SK-N-SH treated with all-trans-retinoic acid at 6 μM for 48 hours (cell line): ENCODE measurements around the gene TTC38.

Source experiments
- ATAC-seq: fragments of 200-7000 bp; cut with Tn5 transposase; 3 replicates; pipeline ENCODE4 v1.9.1; 2020; ENCODE audit warnings: mild to moderate bottlenecking, moderate library complexity
- ARNTL ChIP-seq: fragments of 450-650 bp; formaldehyde crosslinking; IDR thresholded peaks from 2 replicates; pipeline ENCODE4 v1.5.0; 2020; ENCODE audit warnings: low read depth, mild to moderate bottlenecking, moderate library complexity, borderline replicate concordance
- BACH2 ChIP-seq: fragments of 250-450 bp; sonication (Bioruptor Pico); IDR thresholded peaks from 2 replicates; pipeline ENCODE4 v1.9.0; 2021; ENCODE audit warnings: mild to moderate bottlenecking, borderline replicate concordance
- CSDC2 ChIP-seq: fragments of 250-450 bp; sonication (Bioruptor Pico); IDR thresholded peaks from 2 replicates; pipeline ENCODE4 v1.5.0; 2020; ENCODE audit warnings: mild to moderate bottlenecking, moderate library complexity
- ESRRG ChIP-seq: fragments of 250-450 bp; sonication (Bioruptor Pico); IDR thresholded peaks from 2 replicates; pipeline ENCODE4 v1.6.1; 2021; ENCODE audit warnings: mild to moderate bottlenecking
- GLIS3 ChIP-seq: fragments of 250-450 bp; sonication (Bioruptor Pico); IDR thresholded peaks from 2 replicates; pipeline ENCODE4 v1.5.0; 2020; ENCODE audit warnings: mild to moderate bottlenecking, moderate library complexity
- ISL1 ChIP-seq: fragments of 250-450 bp; sonication (Bioruptor Pico); IDR thresholded peaks from 2 replicates; pipeline ENCODE4 v2.1.2; 2022; ENCODE audit warnings: mild to moderate bottlenecking, moderate library complexity
- OSR1 ChIP-seq: fragments of 250-450 bp; sonication (Bioruptor Pico); IDR thresholded peaks from 2 replicates; pipeline ENCODE4 v1.8.0; 2022; ENCODE audit warnings: moderate library complexity, mild to moderate bottlenecking, inconsistent platforms
- PPARA ChIP-seq: fragments of 250-450 bp; sonication (Bioruptor Pico); IDR thresholded peaks from 2 replicates; pipeline ENCODE4 v1.5.0; 2020; ENCODE audit warnings: mild to moderate bottlenecking, borderline replicate concordance
- RARB ChIP-seq: fragments of 250-450 bp; sonication (Bioruptor Pico); IDR thresholded peaks from 2 replicates; pipeline ENCODE4 v1.8.0; 2021; ENCODE audit warnings: mild to moderate bottlenecking, moderate library complexity
- SNAI2 ChIP-seq: fragments of 250-450 bp; sonication (Bioruptor Pico); IDR thresholded peaks from 2 replicates; pipeline ENCODE4 v1.5.0; 2020; ENCODE audit warnings: mild to moderate bottlenecking, moderate library complexity
- TCF4 ChIP-seq: fragments of 250-450 bp; sonication (Bioruptor Pico); IDR thresholded peaks from 2 replicates; pipeline ENCODE4 v1.8.0; 2021; ENCODE audit warnings: mild to moderate bottlenecking, moderate library complexity, borderline replicate concordance
- TOX ChIP-seq: fragments of 250-450 bp; sonication (Bioruptor Pico); IDR thresholded peaks from 2 replicates; pipeline ENCODE4 v1.8.0; 2021; ENCODE audit warnings: mild to moderate bottlenecking, moderate library complexity, borderline replicate concordance
- ZC3H10 ChIP-seq: fragments of 250-450 bp; sonication (Bioruptor Pico); IDR thresholded peaks from 2 replicates; pipeline ENCODE4 v1.5.1; 2021; ENCODE audit warnings: mild to moderate bottlenecking, moderate library complexity
- ZFP3 ChIP-seq: fragments of 250-450 bp; sonication (Bioruptor Pico); IDR thresholded peaks from 2 replicates; pipeline ENCODE4 v1.5.0; 2020; ENCODE audit warnings: mild to moderate bottlenecking, moderate library complexity
- ZFP30 ChIP-seq: fragments of 450-650 bp; formaldehyde crosslinking; IDR thresholded peaks from 2 replicates; pipeline ENCODE4 v1.5.0; 2022; ENCODE audit warnings: mild to moderate bottlenecking, moderate library complexity
- ZNF565 ChIP-seq: fragments of 450-650 bp; formaldehyde crosslinking; conservative IDR thresholded peaks from 2 replicates; pipeline ENCODE4 v1.5.0; 2020; ENCODE audit warnings: low read depth, mild to moderate bottlenecking, moderate library complexity
- ZNF8 ChIP-seq: fragments of 450-650 bp; formaldehyde crosslinking; IDR thresholded peaks from 2 replicates; pipeline ENCODE4 v1.5.0; 2020; ENCODE audit warnings: mild to moderate bottlenecking, moderate library complexity
- TF ChIP-seq, protein P1 (sequence below): fragments of 250-450 bp; sonication (Bioruptor Pico); IDR thresholded peaks from 2 replicates; pipeline ENCODE4 v1.8.0; 2021; ENCODE audit warnings: low read depth, mild to moderate bottlenecking, moderate library complexity, borderline replicate concordance
- TF ChIP-seq, protein P2 (sequence below): fragments of 250-450 bp; sonication (Bioruptor Pico); IDR thresholded peaks from 2 replicates; pipeline ENCODE4 v1.5.1; 2021; ENCODE audit warnings: mild to moderate bottlenecking, moderate library complexity
- TF ChIP-seq, protein P3 (sequence below): fragments of 250-450 bp; sonication (Bioruptor Pico); IDR thresholded peaks from 2 replicates; pipeline ENCODE4 v1.5.1; 2020; ENCODE audit warnings: low read depth, mild to moderate bottlenecking, moderate library complexity
- TF ChIP-seq, protein P4 (sequence below): fragments of 250-450 bp; sonication (Bioruptor Pico); IDR thresholded peaks from 2 replicates; pipeline ENCODE4 v1.5.0; 2020; ENCODE audit warnings: mild to moderate bottlenecking, moderate library complexity

TTC38 gene

DNA sequence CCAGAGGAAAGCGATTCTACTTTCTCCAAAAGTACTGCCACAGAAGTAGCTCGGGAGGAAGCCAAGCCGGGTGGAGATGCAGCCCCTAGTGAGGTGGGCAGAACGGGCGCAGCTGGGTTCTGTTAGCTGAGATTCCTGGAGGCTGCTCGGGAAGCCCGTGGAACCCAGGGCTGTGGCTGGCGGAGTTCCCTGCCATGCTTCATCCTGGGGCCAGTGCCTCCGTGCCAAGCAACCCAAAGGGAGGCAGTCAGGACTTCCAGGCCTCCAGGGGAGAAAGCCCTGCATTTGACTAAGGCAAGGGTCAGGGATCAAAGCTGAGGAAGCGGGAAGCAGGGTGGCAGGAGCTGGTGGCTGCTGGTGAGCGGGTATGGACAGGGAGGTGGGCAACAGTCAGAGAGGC, 61.0 kb downstream of the TTC38 start:
- TF ChIP-seq GLIS3 (CRISPR knock-in tag) (no peak), BACH2 (no peak), ZC3H10 (CRISPR knock-in tag) (no peak), ISL1 (CRISPR knock-in tag) (no peak), ESRRG (CRISPR knock-in tag) (no peak), ZFP30 (CRISPR knock-in tag) (no peak), OSR1 (CRISPR knock-in tag) (no peak), ARNTL (no peak)
- TF ChIP-seq, protein P1, sequence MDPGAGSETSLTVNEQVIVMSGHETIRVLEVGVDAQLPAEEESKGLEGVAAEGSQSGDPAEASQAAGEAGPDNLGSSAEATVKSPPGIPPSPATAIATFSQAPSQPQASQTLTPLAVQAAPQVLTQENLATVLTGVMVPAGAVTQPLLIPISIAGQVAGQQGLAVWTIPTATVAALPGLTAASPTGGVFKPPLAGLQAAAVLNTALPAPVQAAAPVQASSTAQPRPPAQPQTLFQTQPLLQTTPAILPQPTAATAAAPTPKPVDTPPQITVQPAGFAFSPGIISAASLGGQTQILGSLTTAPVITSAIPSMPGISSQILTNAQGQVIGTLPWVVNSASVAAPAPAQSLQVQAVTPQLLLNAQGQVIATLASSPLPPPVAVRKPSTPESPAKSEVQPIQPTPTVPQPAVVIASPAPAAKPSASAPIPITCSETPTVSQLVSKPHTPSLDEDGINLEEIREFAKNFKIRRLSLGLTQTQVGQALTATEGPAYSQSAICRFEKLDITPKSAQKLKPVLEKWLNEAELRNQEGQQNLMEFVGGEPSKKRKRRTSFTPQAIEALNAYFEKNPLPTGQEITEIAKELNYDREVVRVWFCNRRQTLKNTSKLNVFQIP (CRISPR knock-in tag), result no peak
- TF ChIP-seq, protein P2, sequence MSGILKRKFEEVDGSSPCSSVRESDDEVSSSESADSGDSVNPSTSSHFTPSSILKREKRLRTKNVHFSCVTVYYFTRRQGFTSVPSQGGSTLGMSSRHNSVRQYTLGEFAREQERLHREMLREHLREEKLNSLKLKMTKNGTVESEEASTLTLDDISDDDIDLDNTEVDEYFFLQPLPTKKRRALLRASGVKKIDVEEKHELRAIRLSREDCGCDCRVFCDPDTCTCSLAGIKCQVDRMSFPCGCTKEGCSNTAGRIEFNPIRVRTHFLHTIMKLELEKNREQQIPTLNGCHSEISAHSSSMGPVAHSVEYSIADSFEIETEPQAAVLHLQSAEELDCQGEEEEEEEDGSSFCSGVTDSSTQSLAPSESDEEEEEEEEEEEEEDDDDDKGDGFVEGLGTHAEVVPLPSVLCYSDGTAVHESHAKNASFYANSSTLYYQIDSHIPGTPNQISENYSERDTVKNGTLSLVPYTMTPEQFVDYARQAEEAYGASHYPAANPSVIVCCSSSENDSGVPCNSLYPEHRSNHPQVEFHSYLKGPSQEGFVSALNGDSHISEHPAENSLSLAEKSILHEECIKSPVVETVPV, result no peak
- TF ChIP-seq, all 23 proteins: peak for 0
- no peak for ATAC-seq

DNA sequence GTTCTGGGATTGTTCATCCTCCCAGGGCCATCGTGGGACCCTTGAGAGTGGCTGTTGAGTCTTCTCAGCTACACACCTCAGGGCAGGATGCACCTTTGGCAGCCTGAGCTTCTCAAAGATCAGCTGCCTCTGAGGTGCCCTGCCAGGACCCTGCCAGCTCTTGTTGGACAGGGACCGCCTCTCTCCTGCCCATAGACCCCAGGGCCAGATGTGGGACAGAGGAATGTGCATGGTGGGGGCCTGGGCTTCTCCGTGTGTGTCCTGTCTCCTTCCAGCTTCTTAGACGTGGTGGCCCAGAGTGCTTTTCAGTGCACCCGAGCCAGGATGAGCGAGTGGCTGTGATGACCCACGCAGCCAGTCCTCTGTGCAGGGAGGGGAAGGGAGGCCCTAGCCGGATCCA, 61.8 kb downstream of the TTC38 start:
- TF ChIP-seq, protein P1 (CRISPR knock-in tag), result no peak
- TF ChIP-seq RARB (CRISPR knock-in tag), result no peak
- no peak for TF ChIP-seq PPARA
- TF ChIP-seq ZNF8, result no peak
- no peak for TF ChIP-seq ZNF565 (CRISPR knock-in tag)
- TF ChIP-seq GLIS3 (CRISPR knock-in tag), result no peak
- TF ChIP-seq BACH2, result no peak
- no peak for ATAC-seq

DNA sequence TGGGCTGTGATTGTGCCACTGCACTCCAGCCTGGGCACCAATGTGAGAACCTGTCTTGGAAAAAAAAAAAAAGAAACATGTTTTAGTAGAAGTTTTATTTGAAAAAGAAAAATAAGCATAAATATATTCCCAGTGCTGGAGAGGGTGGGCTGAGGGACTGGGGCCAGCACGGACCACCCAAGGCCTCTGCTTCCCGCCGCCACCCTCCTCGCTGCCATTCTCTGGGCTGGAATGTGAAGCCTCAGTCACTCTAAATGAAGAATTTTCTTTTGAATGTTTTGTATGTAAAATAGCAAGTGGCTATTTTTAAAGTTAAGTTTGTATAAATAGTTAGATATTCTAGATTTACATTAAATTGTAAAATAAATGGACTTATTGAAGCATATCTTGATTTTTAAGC, 62.6 kb downstream of the TTC38 start:
- TF ChIP-seq, protein P1 (CRISPR knock-in tag), result no peak
- TF ChIP-seq ZFP3 (CRISPR knock-in tag) (no peak), ZNF8 (no peak), ZC3H10 (CRISPR knock-in tag) (no peak), TCF4 (CRISPR knock-in tag) (no peak), SNAI2 (no peak)
- no peak for ATAC-seq

DNA sequence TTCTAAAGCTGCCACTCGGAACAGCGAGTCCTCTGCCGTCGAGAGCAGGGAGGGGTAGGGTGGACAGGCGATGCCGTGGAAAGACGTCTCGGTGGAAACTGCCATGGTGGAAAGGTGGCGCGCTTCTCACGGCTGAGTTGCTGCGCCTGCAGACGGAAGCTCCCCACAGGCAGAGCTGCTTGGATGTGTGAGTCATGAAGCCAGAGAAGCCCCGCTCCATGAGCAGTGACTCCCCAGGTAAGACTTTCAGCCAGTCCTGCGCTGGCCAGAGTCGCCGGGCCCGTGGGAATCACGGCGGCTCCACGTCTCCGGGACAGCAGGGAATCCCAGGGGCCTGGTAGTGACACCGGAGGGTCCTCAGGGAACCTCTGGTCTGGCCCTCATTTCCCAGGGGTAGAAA, 63.7 kb downstream of the TTC38 start:
- no peak for ATAC-seq
- TF ChIP-seq OSR1 (CRISPR knock-in tag) (no peak), ZFP30 (CRISPR knock-in tag) (no peak), ARNTL (no peak), ZC3H10 (CRISPR knock-in tag) (no peak), CSDC2 (no peak), ESRRG (CRISPR knock-in tag) (no peak), TOX (CRISPR knock-in tag) (no peak), ZNF8 (no peak), ISL1 (CRISPR knock-in tag) (no peak)
- TF ChIP-seq, protein P3, sequence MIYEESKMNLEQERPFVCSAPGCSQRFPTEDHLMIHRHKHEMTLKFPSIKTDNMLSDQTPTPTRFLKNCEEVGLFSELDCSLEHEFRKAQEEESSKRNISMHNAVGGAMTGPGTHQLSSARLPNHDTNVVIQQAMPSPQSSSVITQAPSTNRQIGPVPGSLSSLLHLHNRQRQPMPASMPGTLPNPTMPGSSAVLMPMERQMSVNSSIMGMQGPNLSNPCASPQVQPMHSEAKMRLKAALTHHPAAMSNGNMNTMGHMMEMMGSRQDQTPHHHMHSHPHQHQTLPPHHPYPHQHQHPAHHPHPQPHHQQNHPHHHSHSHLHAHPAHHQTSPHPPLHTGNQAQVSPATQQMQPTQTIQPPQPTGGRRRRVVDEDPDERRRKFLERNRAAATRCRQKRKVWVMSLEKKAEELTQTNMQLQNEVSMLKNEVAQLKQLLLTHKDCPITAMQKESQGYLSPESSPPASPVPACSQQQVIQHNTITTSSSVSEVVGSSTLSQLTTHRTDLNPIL (CRISPR knock-in tag), result no peak
- TF ChIP-seq, protein P4, sequence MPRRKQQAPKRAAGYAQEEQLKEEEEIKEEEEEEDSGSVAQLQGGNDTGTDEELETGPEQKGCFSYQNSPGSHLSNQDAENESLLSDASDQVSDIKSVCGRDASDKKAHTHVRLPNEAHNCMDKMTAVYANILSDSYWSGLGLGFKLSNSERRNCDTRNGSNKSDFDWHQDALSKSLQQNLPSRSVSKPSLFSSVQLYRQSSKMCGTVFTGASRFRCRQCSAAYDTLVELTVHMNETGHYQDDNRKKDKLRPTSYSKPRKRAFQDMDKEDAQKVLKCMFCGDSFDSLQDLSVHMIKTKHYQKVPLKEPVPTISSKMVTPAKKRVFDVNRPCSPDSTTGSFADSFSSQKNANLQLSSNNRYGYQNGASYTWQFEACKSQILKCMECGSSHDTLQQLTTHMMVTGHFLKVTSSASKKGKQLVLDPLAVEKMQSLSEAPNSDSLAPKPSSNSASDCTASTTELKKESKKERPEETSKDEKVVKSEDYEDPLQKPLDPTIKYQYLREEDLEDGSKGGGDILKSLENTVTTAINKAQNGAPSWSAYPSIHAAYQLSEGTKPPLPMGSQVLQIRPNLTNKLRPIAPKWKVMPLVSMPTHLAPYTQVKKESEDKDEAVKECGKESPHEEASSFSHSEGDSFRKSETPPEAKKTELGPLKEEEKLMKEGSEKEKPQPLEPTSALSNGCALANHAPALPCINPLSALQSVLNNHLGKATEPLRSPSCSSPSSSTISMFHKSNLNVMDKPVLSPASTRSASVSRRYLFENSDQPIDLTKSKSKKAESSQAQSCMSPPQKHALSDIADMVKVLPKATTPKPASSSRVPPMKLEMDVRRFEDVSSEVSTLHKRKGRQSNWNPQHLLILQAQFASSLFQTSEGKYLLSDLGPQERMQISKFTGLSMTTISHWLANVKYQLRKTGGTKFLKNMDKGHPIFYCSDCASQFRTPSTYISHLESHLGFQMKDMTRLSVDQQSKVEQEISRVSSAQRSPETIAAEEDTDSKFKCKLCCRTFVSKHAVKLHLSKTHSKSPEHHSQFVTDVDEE, result no peak
- TF ChIP-seq, all 23 proteins: peak for 0
